ENCODE data around the gene ARHGAP25.

ARHGAP25 gene

DNA sequence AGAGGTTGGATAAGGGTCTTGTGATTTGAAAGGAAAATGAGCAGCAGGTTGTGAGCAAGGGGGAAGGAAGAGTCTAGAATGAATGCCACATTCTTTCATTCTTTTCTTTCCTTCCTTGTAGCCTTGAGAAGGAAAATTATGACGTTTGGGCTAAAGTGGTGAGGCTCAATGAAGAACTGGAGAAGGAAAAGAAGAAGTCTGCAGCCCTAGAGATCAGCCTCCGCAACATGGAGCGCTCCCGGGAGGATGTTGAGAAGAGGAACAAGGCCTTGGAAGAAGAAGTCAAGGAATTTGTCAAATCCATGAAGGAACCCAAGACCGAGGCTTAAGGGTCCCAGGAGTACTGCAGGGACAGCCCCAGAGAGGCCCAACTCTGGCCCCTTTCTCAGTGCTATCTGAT, 91.3 kb downstream of the ARHGAP25 start:
- in situ Hi-C loops (cut with HindIII; ENCODE audit: low sequenced_read_pairs), result no loop called here

DNA sequence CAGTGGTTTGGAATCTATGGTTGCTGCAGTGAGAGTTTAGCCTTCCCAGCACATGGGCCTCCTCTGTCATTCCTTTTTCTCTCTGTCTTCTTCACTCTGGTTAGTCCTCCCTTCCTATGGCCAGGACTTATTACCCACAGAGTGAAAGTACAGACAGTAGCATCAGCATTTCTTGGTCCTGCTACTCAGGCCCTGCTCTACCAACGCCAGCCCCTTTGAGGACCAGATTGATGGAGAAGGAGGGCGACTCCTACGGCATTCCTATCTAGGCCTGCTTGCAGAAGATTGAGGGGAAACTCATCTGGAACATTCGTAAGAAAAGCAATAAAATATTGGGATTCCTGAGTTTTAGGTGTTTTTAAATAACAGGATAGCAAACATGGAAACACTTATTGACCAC, 93.1 kb downstream of the ARHGAP25 start:
- in situ Hi-C loops (cut with HindIII; ENCODE audit: low sequenced_read_pairs), result no loop called here

DNA sequence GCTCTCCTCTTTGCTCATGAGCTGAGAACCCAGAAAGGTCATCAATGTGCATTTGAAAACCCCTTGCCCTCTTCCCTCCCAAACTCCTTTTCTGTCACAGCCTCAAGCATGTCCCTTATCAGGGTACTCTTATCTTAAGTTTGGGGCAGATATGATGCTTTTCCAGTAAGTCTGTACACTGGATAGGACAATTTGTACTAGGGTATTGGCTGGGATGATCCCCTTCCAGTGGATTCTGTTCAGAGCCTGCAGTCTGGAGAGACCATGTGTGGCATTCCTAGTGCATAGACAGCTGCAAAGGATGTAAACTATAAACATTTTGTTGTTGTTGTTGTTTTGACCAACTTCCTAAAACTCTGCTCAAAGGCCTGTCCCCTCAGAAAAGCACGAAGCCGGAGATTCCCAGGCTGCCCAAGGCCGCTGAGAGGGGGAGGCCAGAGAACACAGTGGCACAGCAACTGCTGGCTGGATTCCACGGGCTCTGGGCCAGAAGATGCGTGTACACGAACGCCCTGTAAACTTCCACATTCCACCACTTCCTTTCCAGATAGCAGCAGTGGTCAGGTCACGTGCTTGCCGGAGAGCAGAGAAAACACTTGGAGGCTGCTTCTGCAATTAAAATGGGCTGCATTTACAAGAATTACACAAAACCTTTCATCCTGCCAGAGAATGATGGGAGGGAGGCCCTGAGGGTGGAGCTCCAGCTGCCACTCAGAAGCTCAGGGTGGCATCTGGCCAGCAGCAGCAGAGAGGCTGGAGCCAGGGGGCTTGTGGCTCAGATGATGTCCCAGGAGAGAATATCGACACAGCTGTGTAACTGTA, 94.5 kb downstream of the ARHGAP25 start:
- in situ Hi-C loops (cut with HindIII; ENCODE audit: low sequenced_read_pairs), result no loop called here

DNA sequence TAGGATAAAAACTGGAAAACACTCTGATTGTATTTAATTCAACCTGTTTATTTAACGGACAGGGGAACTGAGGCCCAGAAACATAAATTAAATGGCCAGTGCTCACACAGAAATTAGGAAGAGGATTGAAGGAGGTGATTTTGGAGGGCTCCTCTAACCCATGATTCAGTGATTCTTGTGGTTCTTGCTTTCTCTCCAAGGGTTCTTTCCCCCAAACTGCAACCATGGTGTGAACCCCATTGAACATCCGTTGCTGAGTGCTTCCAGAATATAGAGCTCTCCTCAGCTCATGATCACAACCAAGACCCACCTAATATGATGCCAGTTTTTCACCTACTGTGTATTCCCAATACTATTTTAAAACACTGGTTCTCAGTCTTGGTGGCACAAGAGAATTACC, 95.1 kb downstream of the ARHGAP25 start:
- in situ Hi-C loops (cut with HindIII; ENCODE audit: low sequenced_read_pairs), result no loop called here

DNA sequence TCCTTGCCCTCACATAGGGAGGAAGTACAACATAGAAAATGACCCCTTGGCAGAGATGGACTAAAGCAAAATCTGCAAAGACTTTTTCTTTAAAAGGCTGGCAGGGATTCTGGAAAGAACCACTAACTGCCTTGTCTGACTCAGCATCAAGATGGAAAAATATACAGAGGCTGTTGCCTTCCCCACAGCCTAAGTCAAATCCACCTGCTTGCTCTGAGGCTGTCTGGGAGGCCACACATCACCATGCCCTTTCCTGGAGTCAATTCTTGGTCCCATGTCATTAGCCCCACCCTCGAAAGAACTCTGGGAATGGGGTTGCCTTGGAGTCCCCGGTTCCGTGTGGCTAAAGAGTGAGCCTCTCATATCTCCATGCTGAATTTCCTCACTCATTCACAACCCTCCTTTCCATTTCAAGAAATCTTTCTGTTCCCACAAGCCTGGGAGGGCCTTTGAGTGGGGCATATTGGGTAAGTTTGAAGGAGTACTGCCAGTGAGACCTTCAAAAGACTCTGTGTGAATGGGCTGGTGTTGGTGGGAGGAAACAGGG, 97.1 kb downstream of the ARHGAP25 start:
- in situ Hi-C loops (cut with HindIII; ENCODE audit: low sequenced_read_pairs), result no loop called here

DNA sequence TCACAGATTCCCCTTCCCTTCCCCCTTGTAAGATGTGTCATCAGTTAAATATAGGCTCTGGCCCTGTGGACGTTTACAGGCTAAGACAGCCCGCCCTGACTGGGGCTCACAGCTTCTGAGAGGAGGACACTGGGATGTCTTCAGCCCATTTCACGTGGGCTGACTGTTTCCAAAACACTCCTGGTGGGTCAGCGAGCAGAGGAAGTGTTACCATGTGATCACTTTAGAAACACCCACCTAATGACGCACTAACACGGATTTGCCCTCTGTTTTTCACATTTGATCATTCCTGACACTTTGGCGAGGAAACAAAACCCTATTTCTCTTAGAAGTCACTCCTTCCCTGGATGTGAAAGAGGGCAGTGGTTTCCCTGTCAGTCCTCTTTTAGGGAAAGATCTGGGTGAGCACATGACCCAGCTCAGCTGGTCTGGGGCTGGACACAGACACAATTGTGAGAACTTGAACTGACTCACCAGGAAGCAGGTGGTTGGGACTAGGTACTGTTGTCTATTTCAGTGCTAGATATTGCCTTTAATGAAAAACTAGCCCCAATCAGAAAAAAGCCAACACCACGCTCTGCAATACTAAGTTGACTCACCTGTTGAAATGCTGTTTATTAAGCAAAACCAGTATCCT, 97.7 kb downstream of the ARHGAP25 start:
- in situ Hi-C loops (cut with HindIII; ENCODE audit: low sequenced_read_pairs), result no loop called here

DNA sequence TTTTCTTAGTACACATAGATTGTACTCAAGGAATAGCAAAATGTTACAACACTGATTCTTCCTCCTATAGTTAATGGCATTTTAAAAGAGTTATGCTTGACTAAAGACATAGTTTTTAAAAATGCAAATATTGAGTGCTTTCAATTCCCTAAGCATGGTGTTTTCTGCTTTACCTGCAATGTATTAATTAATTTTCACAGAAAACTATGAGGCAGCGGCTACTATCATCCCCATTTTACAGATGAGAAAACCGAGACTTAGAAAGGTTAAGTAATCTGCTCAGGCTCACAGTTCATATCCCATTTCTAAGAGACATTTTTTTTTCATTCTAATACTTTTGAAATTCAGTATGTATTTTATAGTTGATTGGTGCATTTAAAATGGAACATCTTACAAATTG, 98.6 kb downstream of the ARHGAP25 start:
- in situ Hi-C loops (cut with HindIII; ENCODE audit: low sequenced_read_pairs), result no loop called here

DNA sequence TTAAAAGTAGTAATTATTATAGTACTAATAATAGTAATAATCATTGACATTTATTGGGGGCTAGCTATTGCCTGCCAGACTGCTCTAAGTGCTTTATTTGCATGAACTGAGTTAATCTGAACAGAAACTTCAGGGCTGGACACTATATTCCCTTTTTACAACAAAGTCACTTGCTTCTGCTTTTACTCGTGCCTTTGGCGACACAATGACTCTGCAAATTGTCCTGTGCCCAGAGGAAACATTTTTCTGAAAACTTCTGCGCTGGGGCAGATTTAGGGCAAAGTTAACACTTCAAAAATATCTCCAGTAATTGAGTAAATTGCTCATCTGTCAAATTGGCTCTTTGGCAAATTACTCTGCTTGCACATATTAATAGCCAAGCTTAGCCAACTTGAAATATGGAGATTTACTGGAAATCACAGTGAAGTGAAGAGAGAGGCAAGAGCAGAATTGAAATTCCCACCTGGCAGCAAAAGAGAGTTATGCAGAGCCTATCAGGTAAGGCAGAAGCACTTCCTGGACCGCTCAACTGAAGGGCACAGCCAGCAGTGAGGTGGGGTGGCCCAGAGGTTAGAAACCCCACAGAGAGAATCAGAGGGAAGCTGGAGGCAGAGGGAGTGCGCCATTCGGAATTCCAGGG, 100.2 kb downstream of the ARHGAP25 start:
- in situ Hi-C loops (cut with HindIII; ENCODE audit: low sequenced_read_pairs), result no loop called here

DNA sequence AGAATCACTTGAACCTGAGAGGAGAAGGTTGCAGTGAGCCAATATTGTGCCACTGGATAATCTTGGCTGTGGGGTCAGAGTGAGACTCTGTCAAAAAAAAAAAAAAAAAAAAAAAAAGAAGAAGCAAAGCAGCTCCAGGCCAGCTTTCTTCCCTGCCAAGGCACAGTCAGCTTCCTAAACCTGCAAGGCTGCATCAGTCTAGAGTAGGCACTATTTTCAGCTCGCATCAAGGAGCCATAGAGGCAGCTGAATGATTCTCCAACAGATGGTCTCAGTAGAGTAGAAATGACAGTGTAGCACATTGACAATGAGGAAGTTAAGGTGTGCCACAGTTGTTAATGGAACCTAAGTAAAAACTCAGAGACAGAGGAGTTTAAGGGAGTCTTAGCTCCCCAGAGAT, 101.0 kb downstream of the ARHGAP25 start:
- in situ Hi-C loops (cut with HindIII; ENCODE audit: low sequenced_read_pairs), result no loop called here

DNA sequence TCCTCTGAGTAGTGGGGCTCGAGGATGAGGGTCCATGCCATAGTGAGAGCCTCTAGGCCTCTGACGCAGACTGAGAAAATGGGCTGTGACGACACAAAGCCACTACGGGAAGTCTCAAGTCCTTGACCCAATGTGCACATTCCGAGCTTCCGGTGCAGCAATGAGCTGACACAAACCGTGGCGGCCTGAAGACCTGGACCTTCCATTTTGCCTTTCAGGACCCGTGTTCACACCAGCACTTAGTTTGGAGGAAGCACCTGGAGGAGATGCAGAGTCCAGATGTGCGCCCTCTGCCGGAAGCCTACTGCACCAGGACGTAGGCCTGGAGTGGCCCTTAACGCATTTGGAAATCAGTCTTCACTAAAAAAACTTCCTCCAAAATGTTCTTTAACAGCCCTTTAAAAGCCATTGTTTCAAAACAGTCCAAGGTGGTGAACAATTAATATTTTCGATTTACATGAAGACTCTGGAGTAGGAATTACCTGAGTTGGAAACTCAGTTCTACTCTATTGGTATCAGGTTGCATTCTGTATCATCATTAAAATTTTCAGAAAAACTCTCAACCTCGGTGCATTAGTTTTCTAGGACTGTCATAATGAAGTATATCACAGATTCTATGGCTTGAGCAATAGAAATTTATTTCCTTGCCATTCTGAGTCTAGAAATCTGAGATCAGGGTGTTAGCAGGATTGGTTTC, 102.7 kb downstream of the ARHGAP25 start:
- in situ Hi-C loops (cut with HindIII; ENCODE audit: low sequenced_read_pairs), result no loop called here

DNA sequence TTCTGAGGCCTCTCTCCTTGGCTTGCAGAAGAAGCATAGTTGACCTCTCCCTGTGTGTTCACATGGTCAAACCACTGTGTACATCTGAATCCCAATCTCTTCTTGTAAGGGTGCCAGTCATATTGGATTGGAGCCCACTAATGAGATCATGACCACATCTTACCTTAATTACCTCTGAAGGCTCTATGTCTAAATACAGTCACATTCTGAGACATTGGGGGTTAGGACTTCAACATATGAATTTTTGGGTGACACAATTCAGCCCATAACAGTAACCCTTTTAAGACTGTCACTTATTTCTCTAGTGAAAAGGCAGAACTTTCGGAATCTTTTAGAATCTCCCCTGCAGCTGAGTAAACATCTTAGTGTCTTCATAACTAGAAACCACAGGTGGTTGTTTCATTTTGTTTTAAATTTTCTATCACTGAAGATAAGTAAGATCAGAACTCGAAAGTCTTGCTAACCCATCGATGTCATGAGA, 103.3 kb downstream of the ARHGAP25 start:
- in situ Hi-C loops (cut with HindIII; ENCODE audit: low sequenced_read_pairs), result no loop called here

DNA sequence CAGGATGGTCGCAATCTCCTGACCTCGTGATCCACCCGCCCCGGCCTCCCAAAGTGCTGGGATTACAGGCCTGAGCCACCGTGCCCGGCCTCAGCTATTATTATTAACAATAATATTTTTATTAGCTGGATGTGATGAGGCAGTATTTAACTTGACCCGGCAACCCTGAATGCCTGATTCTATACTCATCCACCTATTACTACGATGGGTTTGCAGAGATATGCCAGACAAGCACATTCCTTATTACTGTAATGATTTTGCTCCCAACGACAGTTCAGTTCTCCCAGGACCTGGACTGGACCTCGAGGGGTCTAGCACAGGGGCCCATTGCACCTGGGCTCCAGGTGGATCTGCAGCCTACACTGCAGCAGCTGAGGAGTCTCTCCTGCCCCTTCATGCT, 104.0 kb downstream of the ARHGAP25 start:
- in situ Hi-C loops (cut with HindIII; ENCODE audit: low sequenced_read_pairs), result no loop called here

DNA sequence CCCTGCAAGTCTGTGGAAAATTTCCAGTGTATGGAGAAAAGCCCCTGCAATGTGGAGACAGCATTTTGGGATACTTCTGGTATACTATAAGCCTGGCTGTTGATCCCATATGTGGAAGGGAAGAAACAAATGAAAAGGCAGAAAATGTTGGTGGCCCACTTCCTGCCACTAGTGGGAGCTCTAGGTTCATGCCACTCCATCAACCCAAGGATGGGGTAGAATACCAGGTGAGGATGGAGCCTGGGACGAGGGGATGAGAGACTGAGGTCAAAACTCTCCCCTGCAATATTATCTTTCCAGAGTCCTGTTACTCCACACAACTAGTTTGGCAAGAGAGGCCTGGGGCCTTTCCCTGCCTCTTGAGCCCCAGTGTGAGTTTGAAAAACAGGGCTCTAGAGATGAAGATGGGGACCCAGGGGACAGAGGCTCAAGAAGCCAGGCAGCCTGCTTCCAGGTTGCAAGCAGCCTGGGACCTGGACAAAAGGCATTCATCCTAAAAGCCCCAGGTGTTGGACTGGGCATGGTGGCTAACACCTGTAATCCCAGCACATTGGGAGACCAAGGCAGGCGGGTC, 104.7 kb downstream of the ARHGAP25 start:
- in situ Hi-C loops (cut with HindIII; ENCODE audit: low sequenced_read_pairs), result no loop called here

DNA sequence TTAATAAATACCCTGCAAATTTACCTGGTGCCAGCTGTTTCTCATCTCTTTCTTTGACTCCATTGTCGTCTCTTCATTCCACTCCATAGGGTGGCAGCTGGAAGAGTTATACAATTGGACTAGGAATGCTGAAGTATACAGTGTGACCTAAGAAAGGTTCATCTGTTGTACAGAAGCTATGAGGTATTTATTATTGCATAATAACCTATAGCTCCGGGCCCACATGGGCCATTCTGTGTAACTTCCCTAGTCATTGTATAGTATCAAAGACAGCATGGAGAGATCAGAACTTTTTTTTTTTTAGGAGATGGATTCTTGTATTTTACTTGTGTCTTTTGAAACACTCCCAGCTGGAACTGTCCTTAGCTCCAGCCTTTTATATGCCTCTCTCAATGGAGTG, 110.4 kb downstream of the ARHGAP25 start:
- in situ Hi-C loops (cut with HindIII; ENCODE audit: low sequenced_read_pairs), result no loop called here

DNA sequence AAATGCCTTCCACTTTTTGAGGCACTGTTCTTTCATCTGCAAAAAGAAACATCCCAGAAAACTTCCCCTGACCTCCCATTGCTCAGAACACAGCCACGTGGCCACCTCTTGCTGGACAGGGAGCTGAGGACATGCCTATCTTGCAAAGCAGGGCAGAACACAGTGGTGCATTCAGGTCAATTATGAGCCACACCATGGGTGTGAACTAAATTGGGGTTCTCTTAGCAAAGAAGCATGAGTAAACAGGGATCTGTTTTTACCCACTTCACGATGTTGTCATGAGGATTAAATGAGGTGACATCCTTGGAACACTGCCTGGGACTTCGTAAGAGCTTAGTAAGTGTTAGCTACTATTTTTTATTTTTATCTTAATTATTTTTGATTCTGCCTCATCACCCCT, 111.5 kb downstream of the ARHGAP25 start:
- in situ Hi-C loops (cut with HindIII; ENCODE audit: low sequenced_read_pairs), result no loop called here

DNA sequence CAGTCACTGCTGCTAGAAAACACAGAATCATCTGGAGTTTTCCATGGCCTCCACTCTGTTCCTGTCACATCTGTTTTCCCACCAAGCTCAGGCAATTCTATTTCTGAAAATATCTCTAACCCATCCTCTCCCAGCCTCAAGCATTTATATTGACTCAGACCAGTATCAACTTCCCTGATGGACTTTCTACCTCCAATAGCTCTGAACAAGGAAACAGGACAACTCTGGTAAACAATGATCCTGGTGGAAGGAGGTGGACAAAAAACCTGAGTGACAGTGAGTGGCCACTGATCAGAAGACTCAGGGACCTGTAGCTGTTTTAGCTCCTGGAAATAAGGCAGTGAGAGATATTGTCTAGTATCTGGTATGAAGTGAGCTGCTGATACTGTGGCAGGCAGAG, 113.1 kb downstream of the ARHGAP25 start:
- in situ Hi-C loops (cut with HindIII; ENCODE audit: low sequenced_read_pairs), result no loop called here

DNA sequence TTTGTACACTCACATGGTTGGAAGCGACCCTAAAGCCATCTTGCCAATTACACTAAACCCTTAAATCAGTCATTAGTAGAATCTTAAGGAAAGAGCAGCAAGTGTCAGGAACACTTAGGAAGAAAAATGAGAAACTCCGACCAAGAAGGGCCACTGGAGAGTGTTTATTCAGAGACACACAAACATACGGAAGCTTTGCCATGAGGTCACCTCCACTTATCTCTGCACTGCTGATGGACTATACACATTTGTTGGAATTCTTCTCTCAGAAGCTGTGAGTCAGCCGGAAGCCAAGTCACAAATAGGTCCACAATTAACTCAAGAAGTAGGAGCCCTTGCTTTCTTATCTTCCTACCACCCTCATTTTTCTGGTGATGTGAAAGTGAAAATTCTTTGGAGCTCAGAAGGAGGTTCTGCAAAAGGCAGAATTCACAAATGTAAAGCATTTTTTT, 115.0 kb downstream of the ARHGAP25 start:
- in situ Hi-C loops (cut with HindIII; ENCODE audit: low sequenced_read_pairs), result no loop called here

DNA sequence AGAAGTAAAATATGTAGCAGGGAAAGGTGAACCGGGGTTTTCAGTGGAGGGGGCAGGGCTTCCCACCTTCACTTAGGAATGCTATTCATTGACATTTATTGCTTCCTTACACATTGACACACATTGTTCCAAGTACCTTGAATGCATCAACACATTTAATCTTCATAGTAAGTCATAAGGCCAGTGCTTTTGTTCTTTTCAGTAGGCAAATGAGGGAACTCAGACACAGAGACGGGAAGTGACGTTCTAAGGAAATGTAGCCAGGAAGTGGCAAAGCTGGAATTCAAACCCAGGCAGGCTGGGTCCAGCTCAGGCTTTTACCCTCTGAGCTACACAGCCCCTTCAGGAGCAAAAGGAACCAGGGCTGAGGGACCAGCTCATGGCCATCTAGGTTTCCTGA, 115.9 kb downstream of the ARHGAP25 start:
- in situ Hi-C loops (cut with HindIII; ENCODE audit: low sequenced_read_pairs), result no loop called here

DNA sequence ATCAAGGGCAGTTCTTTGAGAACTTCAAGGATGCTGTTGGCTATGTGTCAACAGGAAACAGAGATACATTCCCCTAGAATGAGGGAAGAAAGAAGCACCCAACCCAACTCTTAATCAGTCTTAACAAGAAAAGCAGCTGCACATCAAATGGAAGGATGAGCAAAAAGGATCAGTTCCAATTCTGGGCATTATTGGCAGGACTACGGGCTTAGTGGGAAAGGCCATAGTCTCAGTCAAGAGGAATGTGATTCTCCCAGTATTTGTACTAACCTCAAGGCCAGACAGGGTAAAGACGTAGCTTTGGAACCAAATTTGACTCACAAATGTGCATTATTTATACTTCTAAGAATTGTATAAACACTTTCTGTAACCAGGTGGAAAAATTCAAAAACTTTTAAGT, 118.4 kb downstream of the ARHGAP25 start:
- in situ Hi-C loops (cut with HindIII; ENCODE audit: low sequenced_read_pairs), result no loop called here

DNA sequence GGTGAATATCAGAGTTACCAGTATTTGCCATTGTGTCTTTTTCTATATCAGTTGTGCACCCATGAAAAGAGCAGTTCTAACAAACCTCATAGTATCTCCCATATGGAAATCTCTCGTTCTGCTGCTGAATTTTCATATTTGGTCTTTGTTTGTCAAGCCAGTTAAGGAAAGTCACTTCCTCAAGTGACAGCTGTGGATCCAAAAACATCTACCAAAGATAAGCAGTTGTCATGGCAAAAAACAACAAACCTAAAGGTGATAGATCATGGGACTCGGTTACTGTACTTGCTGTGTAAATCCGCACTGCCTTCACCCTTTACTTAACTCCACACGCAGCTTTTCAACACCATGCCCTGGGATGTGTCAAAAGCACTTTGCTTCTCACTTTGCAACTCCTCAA, 119.3 kb downstream of the ARHGAP25 start:
- in situ Hi-C loops (cut with HindIII; ENCODE audit: low sequenced_read_pairs), result no loop called here

DNA sequence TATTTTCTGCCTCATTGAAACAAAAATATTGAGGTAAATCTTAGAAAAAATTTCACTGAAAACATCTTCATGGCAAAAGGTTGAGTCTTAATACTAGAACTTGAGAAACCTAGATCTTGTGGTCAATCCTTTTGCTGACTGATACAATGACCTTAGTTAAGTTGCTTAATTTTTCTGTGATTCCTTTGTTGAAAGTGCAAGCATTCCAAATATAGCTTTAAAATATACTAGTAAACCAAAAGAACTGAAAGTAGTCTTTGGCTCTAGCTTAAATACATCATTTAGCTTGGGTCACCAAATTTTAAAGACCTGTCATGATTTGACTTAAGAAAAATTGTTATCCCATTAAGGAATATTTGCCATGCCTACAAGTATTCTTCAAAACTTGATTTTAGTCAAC, 119.9 kb downstream of the ARHGAP25 start:
- in situ Hi-C loops (cut with HindIII; ENCODE audit: low sequenced_read_pairs), result no loop called here

Data from DLD1 (cell line).